ENCODE data around the gene HABP4.

Gene HABP4

GRCh38 chr9:96515621-96516470 lies 65.9 kb downstream of the HABP4 start:
- no peak for DNase-seq (ENCODE audit: low read depth in 1 of 2, low spot score in 1 of 2)

DNA sequence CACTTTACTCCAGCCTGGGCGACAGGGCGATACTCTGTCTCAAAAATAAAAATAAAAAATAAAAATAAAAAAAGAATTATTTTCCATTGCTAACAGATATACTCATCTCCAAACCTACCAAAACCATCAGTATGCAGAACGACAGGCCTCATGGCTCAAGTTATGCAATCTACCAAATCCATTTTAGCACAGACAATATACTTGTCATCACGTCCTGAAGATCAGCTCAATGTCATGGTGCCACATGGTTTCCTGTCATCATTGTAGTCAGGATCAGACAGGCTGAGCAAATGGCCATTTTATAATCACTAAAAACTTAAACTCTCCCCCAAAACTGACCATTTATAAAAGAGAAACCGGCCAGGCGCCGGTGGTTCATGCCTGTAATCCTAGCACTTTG lies 69.1 kb downstream of the HABP4 start:
- DNase-seq (ENCODE audit: low read depth in 1 of 2, low spot score in 1 of 2), result no peak

DNA sequence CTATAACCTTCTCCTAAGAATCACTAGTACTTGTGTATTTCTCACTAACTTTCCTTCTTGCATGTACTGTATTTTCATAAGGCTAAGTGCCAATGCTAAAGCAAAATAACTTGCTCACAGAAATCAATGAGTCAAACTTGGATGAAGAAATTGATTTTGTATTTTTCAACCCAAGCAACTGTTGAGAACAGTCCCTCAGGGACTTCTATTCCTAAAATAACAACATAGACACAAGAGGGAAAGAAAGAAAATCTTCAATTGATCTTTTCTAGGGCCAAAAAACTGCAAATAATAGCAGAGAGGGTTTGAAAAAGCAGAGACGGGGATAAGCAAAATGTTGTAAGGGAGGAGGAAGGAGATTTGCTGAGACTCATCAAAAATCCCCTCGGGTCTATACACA lies 69.8 kb downstream of the HABP4 start:
- DNase-seq (ENCODE audit: low read depth in 1 of 2, low spot score in 1 of 2), result no peak

DNA sequence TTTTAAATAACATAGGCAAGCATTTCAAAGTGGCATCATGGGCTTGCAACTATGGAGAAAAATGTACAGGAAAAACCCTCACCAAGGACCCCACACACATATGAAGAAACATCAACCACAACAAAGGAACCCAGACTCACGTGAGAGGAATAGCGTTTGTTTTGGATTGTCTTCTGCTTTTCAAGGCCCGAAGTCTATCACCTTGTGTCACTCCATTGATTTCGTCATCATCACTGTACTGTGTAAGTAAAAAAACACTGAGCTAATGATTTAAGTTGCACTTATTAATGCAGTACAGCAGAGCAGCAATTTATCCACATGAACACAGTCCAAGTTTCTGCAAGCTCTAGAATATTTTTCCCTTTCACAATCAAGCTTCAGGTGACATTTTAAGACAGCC lies 72.4 kb downstream of the HABP4 start:
- no peak for DNase-seq (ENCODE audit: low read depth in 1 of 2, low spot score in 1 of 2)

DNA sequence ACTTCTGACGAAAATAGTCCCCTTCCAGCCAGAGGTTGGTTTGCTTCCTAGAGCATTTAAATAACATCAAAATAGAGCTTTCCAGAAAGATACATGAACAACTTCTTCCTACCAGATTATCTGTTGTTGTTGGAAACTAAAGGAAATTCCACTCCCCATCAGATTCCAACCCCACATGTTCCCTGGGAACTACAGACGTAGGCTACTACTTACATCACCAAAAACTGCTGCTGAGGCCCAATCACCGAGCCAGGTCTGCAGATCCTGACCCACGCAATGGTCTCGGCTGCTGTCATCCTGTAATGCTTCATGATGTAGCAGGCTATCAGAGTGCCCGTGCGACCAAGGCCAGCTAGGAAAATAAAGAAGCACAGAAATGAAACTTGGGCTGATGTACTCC lies 73.4 kb downstream of the HABP4 start:
- DNase-seq (ENCODE audit: low read depth in 1 of 2, low spot score in 1 of 2), result no peak

GRCh38 chr9:96524045-96524444 lies 74.1 kb downstream of the HABP4 start:
- no peak for DNase-seq (ENCODE audit: low read depth in 1 of 2, low spot score in 1 of 2)

DNA sequence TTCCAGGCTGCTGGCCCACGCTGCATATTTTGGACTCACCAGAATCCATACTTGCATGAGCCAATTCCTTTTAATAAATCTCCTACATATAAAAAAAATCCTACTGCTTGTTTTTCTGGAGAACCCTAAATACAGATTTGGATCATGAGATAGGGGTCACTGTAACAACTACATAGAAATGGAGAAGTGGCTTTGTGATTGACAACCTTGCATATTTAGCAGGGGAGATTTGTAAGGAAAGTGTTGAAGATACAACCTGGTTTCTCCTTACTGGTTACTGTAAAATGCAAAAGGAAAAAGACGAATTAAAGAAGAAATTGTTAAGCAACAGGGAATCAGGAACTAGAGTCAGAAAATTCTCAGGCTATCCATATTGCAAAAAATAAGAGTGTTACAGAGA lies 74.8 kb downstream of the HABP4 start:
- DNase-seq (ENCODE audit: low read depth in 1 of 2, low spot score in 1 of 2), result no peak

GRCh38 chr9:96532173-96532572 lies 82.2 kb downstream of the HABP4 start:
- DNase-seq (ENCODE audit: low read depth in 1 of 2, low spot score in 1 of 2), result no peak

GRCh38 chr9:96540106-96540505 lies 90.1 kb downstream of the HABP4 start:
- DNase-seq (ENCODE audit: low read depth in 1 of 2, low spot score in 1 of 2), result no peak

Data from activated CD4-positive, alpha-beta T cell treated with anti-CD3 and anti-CD28 coated beads, Interleukin-2, amount 50 U/mL, for 24 hours (primary cell).